GM12864 (cell line): ENCODE results near the gene GPRIN2.

Experiments
- DNase-seq: peaks from one replicate; pipeline ENCODE4 v3.0.0-alpha.2; 2011; ENCODE audit warnings: low read depth
- H3K4me3 ChIP-seq: 2 replicates; pipeline ENCODE4 v1.5.1; 2011; ENCODE audit warnings: mild to moderate bottlenecking, low read depth, low read length, control low read depth
- CTCF ChIP-seq: IDR thresholded peaks from 2 replicates; pipeline ENCODE4 v1.5.1; 2011; ENCODE audit warnings: low read depth, mild to moderate bottlenecking, moderate library complexity, low read length, control low read depth, inconsistent platforms; ENCODE audit errors: missing control alignments

GPRIN2 gene

GRCh38 chr10:46549171-46550075, 7.0 kb downstream of the GPRIN2 start:
- H3K4me3 ChIP-seq: no peak overlapping the region
- TF ChIP-seq CTCF: no peak
- DNase-seq: no peak

- DNase-seq: no peak
- TF ChIP-seq CTCF: no peak
These were observed 7.9 kb downstream of the GPRIN2 start for GRCh38 chr10:46548498-46549090.

GRCh38 chr10:46547541-46548497, 8.6 kb downstream of the GPRIN2 start:
- no peak for TF ChIP-seq CTCF
- DNase-seq: no peak
- no peak overlapping the region for H3K4me3 ChIP-seq

More at GRCh38 chr10:46548498-46549090, 7.9 kb downstream of the GPRIN2 start:
- H3K4me3 ChIP-seq: no peak overlapping the region

GRCh38 chr10:46546591-46547540, 9.6 kb downstream of the GPRIN2 start:
- no peak for DNase-seq
- no peak for TF ChIP-seq CTCF
- H3K4me3 ChIP-seq: no peak overlapping the region

- no peak for DNase-seq
- no peak overlapping the region for H3K4me3 ChIP-seq
- no peak for TF ChIP-seq CTCF
These were observed 10.4 kb downstream of the GPRIN2 start for GRCh38 chr10:46545861-46546590.
